ENCODE data around the gene IGF2BP2. TPM values are rescaled to one million over a fixed set of nuclear protein-coding genes. Genes with fewer than 3 reads are reported as not detected.
A peak's percentile ranks its signal among the peaks of the same experiment; 100 is the strongest.

Gene IGF2BP2
- total RNA-seq, 1 donor from 2014 or later: 201 TPM

GRCh38 chr3:185728630-185729336 is 96.1 kb downstream of the IGF2BP2 start:
- peak overlapping the region; percentile 53 for H3K27ac Mint-ChIP-seq
- H3K27me3 Mint-ChIP-seq (ENCODE audit: low read depth): no peaks in the 10 kb centered on the region
- H3K4me1 Mint-ChIP-seq: peaks cover 47% of the 10 kb centered on the region
- TF ChIP-seq, protein P1, sequence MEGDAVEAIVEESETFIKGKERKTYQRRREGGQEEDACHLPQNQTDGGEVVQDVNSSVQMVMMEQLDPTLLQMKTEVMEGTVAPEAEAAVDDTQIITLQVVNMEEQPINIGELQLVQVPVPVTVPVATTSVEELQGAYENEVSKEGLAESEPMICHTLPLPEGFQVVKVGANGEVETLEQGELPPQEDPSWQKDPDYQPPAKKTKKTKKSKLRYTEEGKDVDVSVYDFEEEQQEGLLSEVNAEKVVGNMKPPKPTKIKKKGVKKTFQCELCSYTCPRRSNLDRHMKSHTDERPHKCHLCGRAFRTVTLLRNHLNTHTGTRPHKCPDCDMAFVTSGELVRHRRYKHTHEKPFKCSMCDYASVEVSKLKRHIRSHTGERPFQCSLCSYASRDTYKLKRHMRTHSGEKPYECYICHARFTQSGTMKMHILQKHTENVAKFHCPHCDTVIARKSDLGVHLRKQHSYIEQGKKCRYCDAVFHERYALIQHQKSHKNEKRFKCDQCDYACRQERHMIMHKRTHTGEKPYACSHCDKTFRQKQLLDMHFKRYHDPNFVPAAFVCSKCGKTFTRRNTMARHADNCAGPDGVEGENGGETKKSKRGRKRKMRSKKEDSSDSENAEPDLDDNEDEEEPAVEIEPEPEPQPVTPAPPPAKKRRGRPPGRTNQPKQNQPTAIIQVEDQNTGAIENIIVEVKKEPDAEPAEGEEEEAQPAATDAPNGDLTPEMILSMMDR (IDR thresholded peaks at IDR 0.05; ENCODE audit: unreplicated experiment): no peak
- peaks cover 8% of the 10 kb centered on the region for H3K36me3 Mint-ChIP-seq
- no peak for DNase-seq (ENCODE audit: low spot score in 2 of 2, unreplicated experiment in 2 of 2)
- H3K9me3 Mint-ChIP-seq: peaks cover 5% of the 10 kb centered on the region
- no peak overlapping the region for H3K4me3 Mint-ChIP-seq

- H3K9me3 Mint-ChIP-seq: peaks cover 5% of the 10 kb centered on the region
- DNase-seq (ENCODE audit: low spot score in 2 of 2, unreplicated experiment in 2 of 2): no peak
- no peak overlapping the region for H3K4me3 Mint-ChIP-seq
- H3K36me3 Mint-ChIP-seq: peaks cover 8% of the 10 kb centered on the region
- TF ChIP-seq, protein P1 (IDR thresholded peaks at IDR 0.05; ENCODE audit: unreplicated experiment): no peak
- H3K27ac Mint-ChIP-seq: peak overlapping the region; percentile 58
- no peaks in the 10 kb centered on the region for H3K27me3 Mint-ChIP-seq (ENCODE audit: low read depth)
- peaks cover 43% of the 10 kb centered on the region for H3K4me1 Mint-ChIP-seq
Observed at GRCh38 chr3:185727873-185728272, 97.0 kb downstream of the IGF2BP2 start.

GRCh38 chr3:185726254-185726967 is 98.4 kb downstream of the IGF2BP2 start:
- Mint-ChIP-seq H3K27me3 (ENCODE audit: low read depth) (no peaks in the 10 kb centered on the region), H3K4me3 (no peak overlapping the region), H3K4me1 (peaks cover 34% of the 10 kb centered on the region), H3K27ac (peak overlapping the region; percentile 75), H3K9me3 (peaks cover 5% of the 10 kb centered on the region), H3K36me3 (peaks cover 8% of the 10 kb centered on the region)
- TF ChIP-seq, protein P1 (IDR thresholded peaks at IDR 0.05; ENCODE audit: unreplicated experiment): no peak
- DNase-seq (ENCODE audit: low spot score in 2 of 2, unreplicated experiment in 2 of 2): no peak

DNA sequence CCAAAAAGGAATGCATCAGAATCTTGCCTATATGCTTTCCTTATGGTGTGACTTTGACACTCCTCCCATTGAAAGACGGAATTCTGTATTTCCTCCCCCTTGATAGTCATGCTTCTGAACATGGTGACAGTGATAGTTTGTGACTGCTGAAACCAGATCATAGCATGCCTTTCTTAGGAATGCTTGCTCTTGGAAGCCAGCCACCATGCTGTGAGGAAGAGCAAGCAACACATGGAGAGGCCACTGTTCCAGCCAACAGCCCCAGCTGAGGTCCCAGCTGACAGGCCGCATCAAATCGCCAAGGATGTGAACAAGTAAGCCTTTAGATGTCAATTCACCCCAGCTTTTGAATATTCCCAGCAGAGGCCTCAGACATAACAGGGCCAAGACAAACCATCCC is 100.1 kb downstream of the IGF2BP2 start:
- Mint-ChIP-seq H3K27ac (peak overlapping the region; percentile 44), H3K4me3 (no peak overlapping the region), H3K27me3 (ENCODE audit: low read depth) (no peaks in the 10 kb centered on the region), H3K36me3 (peaks cover 8% of the 10 kb centered on the region), H3K4me1 (peaks cover 33% of the 10 kb centered on the region), H3K9me3 (peaks cover 5% of the 10 kb centered on the region)
- TF ChIP-seq, protein P1 (IDR thresholded peaks at IDR 0.05; ENCODE audit: unreplicated experiment): no peak
- DNase-seq (ENCODE audit: low spot score in 2 of 2, unreplicated experiment in 2 of 2): no peak

- no peak overlapping the region for H3K27ac Mint-ChIP-seq
- H3K36me3 Mint-ChIP-seq: peaks cover 12% of the 10 kb centered on the region
- no peak overlapping the region for H3K4me3 Mint-ChIP-seq
- H3K9me3 Mint-ChIP-seq: peaks cover 5% of the 10 kb centered on the region
- DNase-seq (ENCODE audit: low spot score in 2 of 2, unreplicated experiment in 2 of 2): no peak
- H3K27me3 Mint-ChIP-seq (ENCODE audit: low read depth): no peaks in the 10 kb centered on the region
- H3K4me1 Mint-ChIP-seq: peaks cover 33% of the 10 kb centered on the region
- TF ChIP-seq, protein P1 (IDR thresholded peaks at IDR 0.05; ENCODE audit: unreplicated experiment): no peak
Observed at GRCh38 chr3:185724251-185724650, 100.6 kb downstream of the IGF2BP2 start.

All from mesothelial cell of epicardium (in vitro differentiated cells).